Ishikawa (cell line): ENCODE results near the gene PIK3CD.

Source experiments
- CEBPB ChIP-seq: IDR thresholded peaks from 2 replicates; pipeline ENCODE4 v1.6.1; 2012
- EGR1 ChIP-seq: IDR thresholded peaks from 2 replicates; pipeline ENCODE4 v1.6.1; 2012
- EP300 ChIP-seq: IDR thresholded peaks from 2 replicates; pipeline ENCODE4 v1.6.1; 2012; ENCODE audit warnings: borderline replicate concordance
- FOXM1 ChIP-seq: IDR thresholded peaks from 2 replicates; pipeline ENCODE4 v1.6.1; 2012; ENCODE audit warnings: low read depth, borderline replicate concordance
- RAD21 ChIP-seq: IDR thresholded peaks from 2 replicates; pipeline ENCODE4 v1.6.1; 2012; ENCODE audit warnings: low read depth
- TAF1 ChIP-seq: IDR thresholded peaks from 2 replicates; pipeline ENCODE4 v1.6.1; 2012; ENCODE audit warnings: low read depth, mild to moderate bottlenecking
- ZBTB7A ChIP-seq: IDR thresholded peaks from 2 replicates; pipeline ENCODE4 v1.6.1; 2012; ENCODE audit warnings: low read depth
- TF ChIP-seq, protein P1 (sequence below): IDR thresholded peaks from 2 replicates; pipeline ENCODE4 v1.6.1; 2012
- TF ChIP-seq, protein P2 (sequence below): IDR thresholded peaks from 2 replicates; pipeline ENCODE4 v1.6.1; 2012; ENCODE audit warnings: low read depth, mild to moderate bottlenecking

DNA sequence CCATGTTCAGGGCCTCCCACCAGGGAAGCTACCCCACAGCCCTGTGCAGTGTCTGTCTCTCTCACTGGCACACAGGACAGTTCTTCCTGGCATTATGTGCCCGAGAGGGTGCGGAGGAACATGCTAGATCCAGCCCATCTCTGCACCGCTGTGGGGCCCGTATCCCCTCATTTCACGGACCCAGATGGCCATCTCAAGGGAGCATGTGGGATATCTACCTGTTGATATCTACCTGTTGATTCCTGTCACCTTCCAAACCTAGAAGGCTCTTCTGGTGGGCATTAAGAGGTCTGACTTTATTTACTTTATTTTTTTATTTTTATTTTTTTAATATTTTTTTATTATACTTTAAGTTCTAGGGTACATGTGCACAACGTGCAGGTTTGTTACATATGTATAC is 11.7 kb downstream of the PIK3CD start:
- TF ChIP-seq CEBPB: no peak
- no peak for TF ChIP-seq EGR1
- TF ChIP-seq, protein P1, sequence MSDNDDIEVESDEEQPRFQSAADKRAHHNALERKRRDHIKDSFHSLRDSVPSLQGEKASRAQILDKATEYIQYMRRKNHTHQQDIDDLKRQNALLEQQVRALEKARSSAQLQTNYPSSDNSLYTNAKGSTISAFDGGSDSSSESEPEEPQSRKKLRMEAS: no peak
- no peak for TF ChIP-seq EP300
- TF ChIP-seq FOXM1: no peak
- TF ChIP-seq TAF1: no peak
- no peak for TF ChIP-seq ZBTB7A
- no peak for TF ChIP-seq RAD21
- TF ChIP-seq, protein P2, sequence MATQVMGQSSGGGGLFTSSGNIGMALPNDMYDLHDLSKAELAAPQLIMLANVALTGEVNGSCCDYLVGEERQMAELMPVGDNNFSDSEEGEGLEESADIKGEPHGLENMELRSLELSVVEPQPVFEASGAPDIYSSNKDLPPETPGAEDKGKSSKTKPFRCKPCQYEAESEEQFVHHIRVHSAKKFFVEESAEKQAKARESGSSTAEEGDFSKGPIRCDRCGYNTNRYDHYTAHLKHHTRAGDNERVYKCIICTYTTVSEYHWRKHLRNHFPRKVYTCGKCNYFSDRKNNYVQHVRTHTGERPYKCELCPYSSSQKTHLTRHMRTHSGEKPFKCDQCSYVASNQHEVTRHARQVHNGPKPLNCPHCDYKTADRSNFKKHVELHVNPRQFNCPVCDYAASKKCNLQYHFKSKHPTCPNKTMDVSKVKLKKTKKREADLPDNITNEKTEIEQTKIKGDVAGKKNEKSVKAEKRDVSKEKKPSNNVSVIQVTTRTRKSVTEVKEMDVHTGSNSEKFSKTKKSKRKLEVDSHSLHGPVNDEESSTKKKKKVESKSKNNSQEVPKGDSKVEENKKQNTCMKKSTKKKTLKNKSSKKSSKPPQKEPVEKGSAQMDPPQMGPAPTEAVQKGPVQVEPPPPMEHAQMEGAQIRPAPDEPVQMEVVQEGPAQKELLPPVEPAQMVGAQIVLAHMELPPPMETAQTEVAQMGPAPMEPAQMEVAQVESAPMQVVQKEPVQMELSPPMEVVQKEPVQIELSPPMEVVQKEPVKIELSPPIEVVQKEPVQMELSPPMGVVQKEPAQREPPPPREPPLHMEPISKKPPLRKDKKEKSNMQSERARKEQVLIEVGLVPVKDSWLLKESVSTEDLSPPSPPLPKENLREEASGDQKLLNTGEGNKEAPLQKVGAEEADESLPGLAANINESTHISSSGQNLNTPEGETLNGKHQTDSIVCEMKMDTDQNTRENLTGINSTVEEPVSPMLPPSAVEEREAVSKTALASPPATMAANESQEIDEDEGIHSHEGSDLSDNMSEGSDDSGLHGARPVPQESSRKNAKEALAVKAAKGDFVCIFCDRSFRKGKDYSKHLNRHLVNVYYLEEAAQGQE: no peak
